ENCODE results near the gene NCBP3.
"Not testable (repeated sequence)": the region's sequence is repeated elsewhere in the genome, so short reads cannot be mapped to it uniquely, and the experiment has no call there.

DNA sequence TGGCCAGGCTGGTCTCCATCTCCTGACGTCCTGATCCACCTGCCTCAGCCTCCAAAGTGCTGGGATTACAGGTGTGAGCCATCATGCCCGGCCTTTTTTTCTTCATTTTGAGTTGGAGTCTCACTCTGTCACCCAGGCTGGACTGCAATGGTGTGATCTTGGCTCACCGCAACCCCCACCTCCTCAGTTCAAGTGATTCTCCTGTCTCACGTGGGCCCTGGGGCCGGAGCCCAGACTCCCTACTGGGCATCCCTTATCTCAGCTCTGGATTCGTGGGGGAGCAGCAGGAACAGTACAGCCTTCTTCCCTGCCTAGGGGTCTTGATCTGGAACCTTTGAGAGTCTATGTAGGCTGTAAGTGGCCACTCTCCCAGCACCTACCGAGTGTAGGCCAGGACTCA lies 52.8 kb downstream of the NCBP3 start:
- TF ChIP-seq, protein P1, sequence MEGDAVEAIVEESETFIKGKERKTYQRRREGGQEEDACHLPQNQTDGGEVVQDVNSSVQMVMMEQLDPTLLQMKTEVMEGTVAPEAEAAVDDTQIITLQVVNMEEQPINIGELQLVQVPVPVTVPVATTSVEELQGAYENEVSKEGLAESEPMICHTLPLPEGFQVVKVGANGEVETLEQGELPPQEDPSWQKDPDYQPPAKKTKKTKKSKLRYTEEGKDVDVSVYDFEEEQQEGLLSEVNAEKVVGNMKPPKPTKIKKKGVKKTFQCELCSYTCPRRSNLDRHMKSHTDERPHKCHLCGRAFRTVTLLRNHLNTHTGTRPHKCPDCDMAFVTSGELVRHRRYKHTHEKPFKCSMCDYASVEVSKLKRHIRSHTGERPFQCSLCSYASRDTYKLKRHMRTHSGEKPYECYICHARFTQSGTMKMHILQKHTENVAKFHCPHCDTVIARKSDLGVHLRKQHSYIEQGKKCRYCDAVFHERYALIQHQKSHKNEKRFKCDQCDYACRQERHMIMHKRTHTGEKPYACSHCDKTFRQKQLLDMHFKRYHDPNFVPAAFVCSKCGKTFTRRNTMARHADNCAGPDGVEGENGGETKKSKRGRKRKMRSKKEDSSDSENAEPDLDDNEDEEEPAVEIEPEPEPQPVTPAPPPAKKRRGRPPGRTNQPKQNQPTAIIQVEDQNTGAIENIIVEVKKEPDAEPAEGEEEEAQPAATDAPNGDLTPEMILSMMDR (conservative IDR thresholded peaks at IDR 0.05; ENCODE audit: low read length): not testable (repeated sequence)
- TF ChIP-seq EZH2phosphoT487 (IDR thresholded peaks at IDR 0.05; ENCODE audit: borderline replicate concordance): not testable (repeated sequence)
